ENCODE results near the gene MPG.
"Not testable (repeated sequence)": the region's sequence is repeated elsewhere in the genome, so short reads cannot be mapped to it uniquely, and the experiment has no call there.

MPG gene

GRCh38 chr16:114327-114726 is 36.3 kb downstream of the MPG start:
- DNase-seq: no peak

- DNase-seq: no peak
These were observed 38.0 kb downstream of the MPG start for GRCh38 chr16:116015-116414.

DNA sequence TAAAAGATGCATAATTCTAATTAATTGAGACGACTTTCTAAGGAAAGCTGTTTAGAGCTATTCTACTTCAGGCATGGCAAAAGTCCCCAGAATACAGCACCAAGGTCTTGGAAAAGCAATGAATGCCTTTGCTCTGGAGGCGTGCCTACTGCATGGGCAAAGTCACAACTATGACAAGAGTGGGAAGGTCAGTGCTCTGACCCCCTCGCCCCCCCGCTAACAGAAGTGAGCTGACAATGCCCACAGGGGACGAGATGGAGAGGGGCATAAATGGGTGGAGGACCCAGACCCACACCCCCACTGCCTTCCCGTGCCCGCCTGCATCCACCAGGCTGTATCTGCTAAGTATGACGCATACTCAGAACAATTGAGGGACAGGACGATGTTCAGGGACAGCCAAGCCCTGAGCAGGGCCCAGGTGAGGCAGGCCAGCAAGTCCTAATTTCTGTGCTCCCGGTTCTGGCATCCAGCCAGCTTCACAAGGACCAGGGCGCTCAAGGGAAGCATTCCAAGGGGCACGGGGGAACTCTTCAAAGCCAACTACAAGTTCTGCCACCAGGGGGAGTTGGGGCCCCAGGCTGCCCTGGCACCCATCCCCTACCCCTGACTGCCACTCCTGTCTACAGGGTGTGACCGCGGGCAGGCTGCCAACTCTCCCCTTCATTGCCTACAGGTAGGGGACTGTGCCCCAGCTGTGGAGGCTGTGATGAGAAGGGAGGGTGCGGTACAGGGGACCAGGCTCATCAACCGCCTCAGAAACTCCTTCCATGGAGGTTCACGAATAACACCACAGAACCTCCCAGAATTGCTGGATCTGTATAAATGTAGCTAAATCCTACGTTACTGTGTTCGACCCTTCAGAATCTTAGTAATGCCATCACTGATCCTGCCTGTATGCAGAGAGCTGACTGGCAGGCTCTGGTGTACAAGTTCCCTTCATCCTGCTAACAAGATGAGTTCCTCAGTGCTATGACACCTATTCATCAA is 39.6 kb downstream of the MPG start:
- peak; percentile 31 to 52 for DNase-seq

DNA sequence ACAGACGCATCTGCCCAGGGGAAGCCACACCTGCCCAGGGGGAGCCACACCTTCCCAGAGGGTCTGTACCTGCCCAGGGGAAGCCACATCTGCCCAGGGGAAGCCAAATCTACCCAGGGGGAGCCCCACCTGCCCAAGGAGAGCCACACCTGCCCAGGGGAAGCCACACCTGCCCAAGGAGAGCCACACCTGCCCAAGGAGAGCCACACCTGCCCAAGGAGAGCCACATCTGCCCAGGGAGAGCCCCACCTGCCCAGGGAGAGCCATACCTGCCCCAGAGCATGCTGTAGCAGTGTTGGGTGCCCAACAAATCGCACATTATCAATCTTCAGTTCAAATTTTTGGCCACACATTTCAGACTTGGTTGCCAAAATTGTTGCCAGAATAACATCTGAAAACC is 40.8 kb downstream of the MPG start:
- DNase-seq: no peak

- no peak for DNase-seq
These were observed 41.3 kb downstream of the MPG start for GRCh38 chr16:119295-119694.

DNA sequence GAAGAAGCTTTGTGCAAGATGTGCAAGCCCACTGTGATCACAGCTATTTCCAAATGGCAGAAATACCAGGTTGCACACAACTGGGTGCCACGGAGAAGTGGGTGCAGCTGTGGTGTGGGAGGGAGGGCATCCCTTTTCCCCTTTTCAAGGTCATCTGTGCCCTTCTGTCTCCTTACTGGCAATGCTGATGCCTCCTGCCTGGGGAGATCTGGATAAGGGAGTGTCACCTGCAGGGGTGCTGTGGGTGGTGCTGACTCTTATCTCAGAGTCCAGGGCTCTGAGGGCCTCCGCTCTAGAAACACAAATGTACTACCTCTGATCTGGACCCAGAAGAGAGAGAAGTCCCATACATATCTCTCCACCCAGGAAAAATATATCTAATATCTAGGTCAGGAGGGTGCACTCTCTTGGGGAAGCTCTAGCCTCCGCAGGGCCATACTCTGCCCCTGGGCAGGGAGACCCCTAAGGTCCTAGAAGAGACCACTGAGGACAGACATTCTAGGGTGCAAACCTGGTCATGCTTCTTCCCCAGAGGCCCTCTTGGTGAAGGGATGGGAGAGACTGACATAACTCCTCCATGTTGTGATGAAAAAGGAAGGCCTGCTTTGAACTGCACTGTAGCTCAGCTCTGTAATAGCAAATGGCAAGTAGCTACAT is 41.9 kb downstream of the MPG start:
- no peak for DNase-seq

- DNase-seq: no peak
These were observed 42.7 kb downstream of the MPG start for GRCh38 chr16:120756-121155.

GRCh38 chr16:122361-122760 is 44.3 kb downstream of the MPG start:
- DNase-seq: no peak

GRCh38 chr16:123558-124350 is 45.7 kb downstream of the MPG start:
- DNase-seq: not testable (repeated sequence)

DNA sequence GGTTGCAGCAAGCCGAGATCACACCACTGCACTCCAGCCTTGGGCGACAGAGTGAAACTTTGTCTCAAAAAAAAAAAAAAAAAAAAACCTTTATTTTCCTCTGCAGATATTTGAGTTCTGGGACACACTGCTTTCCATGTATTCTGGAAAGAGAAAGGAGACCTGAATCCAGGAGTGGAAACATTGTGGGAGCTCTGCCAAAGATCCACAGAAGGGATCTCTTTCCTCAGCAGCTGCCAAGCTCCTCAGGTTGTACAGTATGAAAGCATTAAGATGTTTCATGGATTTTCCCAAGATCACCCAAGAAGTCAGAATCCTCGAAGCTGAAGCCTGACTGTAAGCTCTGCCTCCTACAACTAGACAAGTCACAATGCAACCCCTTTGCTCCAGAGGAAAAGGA is 47.0 kb downstream of the MPG start:
- DNase-seq: no peak

DNA sequence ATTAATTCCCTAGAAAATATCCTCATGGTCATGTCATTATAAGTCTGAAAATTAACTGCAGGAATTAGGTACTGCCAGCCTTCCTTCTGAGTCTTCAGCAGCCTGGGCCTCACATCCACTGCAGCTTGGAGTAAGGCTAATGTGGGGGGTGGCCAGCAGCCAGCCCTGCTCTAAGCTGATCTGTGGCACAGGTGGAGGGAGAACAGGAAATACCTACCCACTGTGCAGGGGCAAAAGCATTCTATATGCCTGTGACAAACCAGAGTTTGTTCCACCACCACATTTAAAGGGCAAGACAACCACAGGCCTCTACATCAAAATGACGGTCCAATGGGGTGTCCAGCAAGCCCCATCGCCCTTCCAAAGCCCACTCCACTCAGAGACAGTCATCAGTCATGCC is 51.0 kb downstream of the MPG start:
- DNase-seq: no peak

DNA sequence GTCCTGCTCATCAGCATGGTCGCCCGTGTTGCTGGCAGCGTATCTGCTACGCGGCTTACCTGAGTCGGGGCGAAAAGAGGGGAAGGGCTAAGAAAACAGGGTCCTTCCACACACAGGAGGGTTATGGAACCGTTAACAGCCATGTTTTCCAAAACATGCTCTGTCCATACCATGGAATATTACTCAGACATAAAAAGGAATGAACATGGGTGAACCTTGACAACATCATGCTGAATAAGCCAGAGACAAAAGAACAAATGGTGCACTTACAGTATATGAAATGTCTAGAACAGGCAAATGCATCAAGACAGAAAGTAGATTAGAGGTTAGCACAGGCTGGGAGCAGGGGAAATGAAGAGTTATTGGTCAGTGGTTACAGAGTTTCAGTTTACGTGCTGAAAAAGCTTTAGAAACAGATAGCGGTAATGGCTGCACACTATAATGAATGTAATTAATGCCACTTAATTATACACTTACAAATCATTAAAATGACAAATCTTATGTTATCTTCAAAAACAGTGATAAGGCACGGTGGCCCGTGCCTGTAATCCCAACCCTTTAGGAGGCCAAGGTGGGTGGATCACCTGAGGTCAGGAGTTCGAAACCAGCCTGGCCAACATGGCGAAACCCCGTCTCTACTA is 52.6 kb downstream of the MPG start:
- DNase-seq: no peak

DNA sequence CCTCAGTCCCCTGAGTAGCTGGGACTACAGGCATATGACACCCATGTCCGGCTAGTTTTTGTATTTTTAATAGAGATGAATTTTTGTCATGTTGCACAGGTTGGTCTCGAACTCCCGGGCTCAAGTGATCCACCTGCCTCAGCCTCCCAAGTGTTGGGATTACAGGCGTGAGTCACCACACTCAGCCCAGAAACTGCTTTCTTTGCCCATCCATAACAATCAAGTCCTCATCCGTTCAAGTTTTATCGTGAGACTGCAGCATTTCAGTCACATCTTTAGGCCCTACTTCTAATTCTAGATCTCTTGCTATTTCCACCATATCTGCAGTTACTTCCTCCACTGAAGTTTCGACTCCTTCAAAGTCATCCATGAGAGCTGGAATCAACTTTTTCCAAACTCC is 54.1 kb downstream of the MPG start:
- no peak for DNase-seq

GRCh38 chr16:133716-134115 is 55.7 kb downstream of the MPG start:
- DNase-seq: no peak
